Measurements from ENCODE around the gene PSMA3.

DNA sequence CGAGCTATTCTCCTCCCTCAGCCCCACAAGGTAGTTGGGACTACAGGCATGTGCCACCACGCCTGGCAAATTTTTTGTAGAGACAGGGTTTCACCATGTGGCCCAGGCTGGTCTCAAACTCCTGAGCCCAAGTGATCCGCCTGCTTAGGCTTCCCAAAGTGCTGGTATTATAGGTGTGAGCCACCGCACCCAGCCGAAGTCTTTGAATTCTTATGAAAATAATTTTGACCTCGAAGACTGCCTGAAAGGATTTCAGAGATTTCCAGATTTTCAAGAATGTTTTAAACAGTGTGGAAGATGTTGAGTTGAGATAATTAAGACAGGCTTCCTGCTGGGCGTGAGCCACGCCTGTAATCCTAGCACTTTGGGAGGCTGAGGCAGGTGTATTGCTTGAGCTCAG, 5.0 kb downstream of the PSMA3 start:
- TF ChIP-seq, protein P1, sequence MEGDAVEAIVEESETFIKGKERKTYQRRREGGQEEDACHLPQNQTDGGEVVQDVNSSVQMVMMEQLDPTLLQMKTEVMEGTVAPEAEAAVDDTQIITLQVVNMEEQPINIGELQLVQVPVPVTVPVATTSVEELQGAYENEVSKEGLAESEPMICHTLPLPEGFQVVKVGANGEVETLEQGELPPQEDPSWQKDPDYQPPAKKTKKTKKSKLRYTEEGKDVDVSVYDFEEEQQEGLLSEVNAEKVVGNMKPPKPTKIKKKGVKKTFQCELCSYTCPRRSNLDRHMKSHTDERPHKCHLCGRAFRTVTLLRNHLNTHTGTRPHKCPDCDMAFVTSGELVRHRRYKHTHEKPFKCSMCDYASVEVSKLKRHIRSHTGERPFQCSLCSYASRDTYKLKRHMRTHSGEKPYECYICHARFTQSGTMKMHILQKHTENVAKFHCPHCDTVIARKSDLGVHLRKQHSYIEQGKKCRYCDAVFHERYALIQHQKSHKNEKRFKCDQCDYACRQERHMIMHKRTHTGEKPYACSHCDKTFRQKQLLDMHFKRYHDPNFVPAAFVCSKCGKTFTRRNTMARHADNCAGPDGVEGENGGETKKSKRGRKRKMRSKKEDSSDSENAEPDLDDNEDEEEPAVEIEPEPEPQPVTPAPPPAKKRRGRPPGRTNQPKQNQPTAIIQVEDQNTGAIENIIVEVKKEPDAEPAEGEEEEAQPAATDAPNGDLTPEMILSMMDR (IDR thresholded peaks at IDR 0.05; ENCODE audit: insufficient read depth, low read depth, low read length): no peak
- no peak for TF ChIP-seq EZH2 (IDR thresholded peaks at IDR 0.05; ENCODE audit: insufficient read depth, low read length)

Data from astrocyte (in vitro differentiated cells and primary cell).